GM19099 (cell line): ENCODE measurements around the gene AEN.

Experiments used
- POLR2A ChIP-seq: IDR thresholded peaks from 3 replicates; pipeline ENCODE4 v1.6.1; 2011; ENCODE audit warnings: low read depth; ENCODE audit not compliant: insufficient read length; ENCODE audit errors: extremely low read depth

Gene AEN

GRCh38 chr15:88620995-88621772 is at the start of gene AEN:
AEN (plus strand) TSS chr15:88621340; CDS start chr15:88626210, 4,870 bp downstream.
- TF ChIP-seq POLR2A = peak; percentile 74

- TF ChIP-seq POLR2A = no peak
These were observed 49.3 kb upstream of the AEN start for GRCh38 chr15:88571852-88572259.

GRCh38 chr15:88574077-88574476 is 47.1 kb upstream of the AEN start:
- TF ChIP-seq POLR2A = no peak

- TF ChIP-seq POLR2A = no peak
These were observed 46.5 kb upstream of the AEN start for GRCh38 chr15:88574655-88575054.

GRCh38 chr15:88579322-88579721 is 41.8 kb upstream of the AEN start:
- no peak for TF ChIP-seq POLR2A

- no peak for TF ChIP-seq POLR2A
These were observed 40.6 kb upstream of the AEN start for GRCh38 chr15:88580532-88580931.

- TF ChIP-seq POLR2A = no peak
These were observed 34.6 kb upstream of the AEN start for GRCh38 chr15:88586401-88587162.

- TF ChIP-seq POLR2A = no peak
These were observed 30.4 kb upstream of the AEN start for GRCh38 chr15:88590759-88591158.

- TF ChIP-seq POLR2A = no peak
These were observed 29.8 kb upstream of the AEN start for GRCh38 chr15:88591384-88591783.

GRCh38 chr15:88603885-88604284 is 17.3 kb upstream of the AEN start:
- TF ChIP-seq POLR2A = no peak

GRCh38 chr15:88604381-88605188 is 16.6 kb upstream of the AEN start:
- TF ChIP-seq POLR2A = no peak

GRCh38 chr15:88605189-88606069 is 15.7 kb upstream of the AEN start:
- TF ChIP-seq POLR2A = no peak

- TF ChIP-seq POLR2A = no peak
These were observed 14.9 kb upstream of the AEN start for GRCh38 chr15:88606070-88606794.

GRCh38 chr15:88607951-88608350 is 13.2 kb upstream of the AEN start:
- no peak for TF ChIP-seq POLR2A

GRCh38 chr15:88608607-88609181 is 12.4 kb upstream of the AEN start:
- TF ChIP-seq POLR2A = no peak
